Suprapubic skin (tissue), 4 donors: ENCODE results near the gene RYR1. TPM values are rescaled to one million over a fixed set of nuclear protein-coding genes. Genes with fewer than 3 reads are reported as not detected.
A peak's percentile ranks its signal among the peaks of the same experiment; 100 is the strongest.

Experiments
- DNase-seq, 2 donors: peaks; one replicate each; pipeline ENCODE4 v3.0.0-alpha.2; 2019; ENCODE audit warnings: low spot score in 2 of 2
- H3K27ac ChIP-seq: fragments of 200-600 bp; sonication (generic); one replicate; pipeline ENCODE4 v1.5.1; 2019
- H3K27me3 ChIP-seq: fragments of 200-600 bp; sonication (generic); one replicate; pipeline ENCODE4 v1.5.1; 2019
- H3K36me3 ChIP-seq: fragments of 200-600 bp; sonication (generic); one replicate; pipeline ENCODE4 v1.5.1; 2019
- H3K4me1 ChIP-seq: fragments of 200-600 bp; sonication (generic); one replicate; pipeline ENCODE4 v1.5.1; 2019
- H3K4me3 ChIP-seq: fragments of 200-600 bp; sonication (generic); one replicate; pipeline ENCODE4 v1.5.1; 2019; ENCODE audit warnings: mild to moderate bottlenecking
- H3K9me3 ChIP-seq: fragments of 200-600 bp; sonication (generic); one replicate; pipeline ENCODE4 v1.5.1; 2019
- CTCF ChIP-seq, 2 donors: fragments of 200-600 bp in 1 of 2; fragments of 450-650 bp in 1 of 2; sonication (generic) in 1 of 2; IDR thresholded peaks; one replicate each; pipeline ENCODE4 v1.5.1; 2016 to 2019; ENCODE audit warnings: antibody characterized with exemption in 2 of 2, mild to moderate bottlenecking in 1 of 2, moderate library complexity in 1 of 2
- EP300 ChIP-seq: sonication (generic); formaldehyde crosslinking; IDR thresholded peaks from one replicate; pipeline ENCODE4 v1.6.1; 2017; ENCODE audit warnings: antibody characterized with exemption
- POLR2A ChIP-seq, 2 donors: fragments of 450-650 bp; IDR thresholded peaks; one replicate each; pipeline ENCODE4 v1.6.1; 2017; ENCODE audit warnings: antibody characterized with exemption in 2 of 2, mild to moderate bottlenecking in 2 of 2, moderate library complexity in 2 of 2
- POLR2AphosphoS5 ChIP-seq, 3 donors: sonication (generic); formaldehyde crosslinking; IDR thresholded peaks; one replicate each; pipeline ENCODE4 v1.6.1; 2017; ENCODE audit warnings: antibody characterized with exemption in 3 of 3
- WGBS: methylation state at CpG from one replicate; pipeline ENCODE4 v1.1.5; 2018; 5-methylcytosine and 5-hydroxymethylcytosine counted together
- total RNA-seq, 4 donors: library from RNA; depleted of rRNA; stranded (reverse); fragments of >200 nt; gene quantifications; one replicate each; pipeline ENCODE4 v1.1.0, GENCODE V29; 2016

RYR1 gene
- total RNA-seq, 4 donors from 2014 or later: 8.4 to 26.1 (median 13.1) TPM

GRCh38 chr19:38389101-38389925 is 44.2 kb upstream of the RYR1 start:
- Histone ChIP-seq H3K4me1 (peaks cover 46% of the 10 kb centered on the region), H3K27ac (no peak overlapping the region), H3K27me3 (peaks cover 6% of the 10 kb centered on the region), H3K4me3 (peak overlapping the region; percentile 55), H3K9me3 (no peaks in the 10 kb centered on the region), H3K36me3 (peaks cover 2% of the 10 kb centered on the region)
- TF ChIP-seq POLR2A (IDR thresholded peaks at IDR 0.05) (no peak), CTCF (IDR thresholded peaks at IDR 0.05) (no peak), EP300 (no peak), POLR2AphosphoS5 (IDR thresholded peaks at IDR 0.05) (no peak)
- WGBS: 11% methylated on average over 21 of the region's 28 CpGs
- DNase-seq: no peak

DNA sequence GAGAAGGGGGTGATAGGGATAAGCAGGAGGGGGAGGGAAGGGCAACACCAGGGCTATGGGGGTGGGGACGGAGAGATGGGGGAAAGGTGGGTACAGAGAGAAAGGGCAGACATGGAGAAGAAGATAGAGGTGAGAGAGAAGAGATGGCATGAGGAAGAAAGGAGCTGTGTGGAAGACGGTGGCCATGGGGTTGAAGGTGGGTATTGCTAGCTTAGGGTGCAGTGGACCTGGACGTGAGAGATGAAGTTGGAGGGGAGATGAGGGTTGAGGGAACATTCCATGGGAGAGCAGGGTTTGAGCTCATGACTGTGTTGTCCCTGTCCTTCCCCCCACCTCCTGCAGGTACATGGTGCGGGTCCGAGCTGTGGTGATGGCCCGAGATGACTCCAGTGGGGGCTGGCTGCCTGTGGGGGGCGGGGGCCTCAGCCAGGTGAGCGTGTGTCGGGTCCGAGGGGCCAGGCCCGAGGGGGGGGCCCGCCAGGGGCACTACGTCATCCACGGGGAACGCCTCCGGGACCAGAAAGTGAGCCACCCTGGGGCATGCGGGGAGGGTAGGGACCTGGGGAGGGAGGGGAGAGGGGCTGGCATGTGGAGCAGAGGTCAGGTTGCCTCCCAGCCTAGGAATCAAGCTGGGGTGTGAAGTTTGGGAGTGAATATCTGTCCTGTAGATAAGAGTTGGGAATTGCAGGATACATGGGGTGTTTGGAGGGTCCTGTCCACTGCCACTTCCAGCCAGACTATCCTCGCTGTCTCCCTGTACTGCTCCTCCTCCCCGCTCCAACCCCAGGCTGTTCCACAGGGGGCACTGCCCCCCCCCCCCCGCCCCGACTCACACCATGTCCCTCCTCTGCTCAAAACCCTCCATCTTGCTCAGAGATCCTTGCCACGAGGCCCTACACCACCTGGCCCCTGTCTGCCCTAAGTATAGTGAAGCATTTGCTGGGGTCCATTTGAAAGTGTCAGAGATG is 43.2 kb upstream of the RYR1 start:
- WGBS: 47% methylated on average over 17 of the region's 22 CpGs
- no peak for TF ChIP-seq CTCF (IDR thresholded peaks at IDR 0.05)
- TF ChIP-seq POLR2AphosphoS5 (IDR thresholded peaks at IDR 0.05): no peak
- no peak for TF ChIP-seq POLR2A (IDR thresholded peaks at IDR 0.05)
- TF ChIP-seq EP300: no peak
- Histone ChIP-seq H3K4me1 (peaks cover 55% of the 10 kb centered on the region), H3K9me3 (no peaks in the 10 kb centered on the region), H3K4me3 (no peak overlapping the region), H3K27me3 (peaks cover 11% of the 10 kb centered on the region), H3K36me3 (no peaks in the 10 kb centered on the region), H3K27ac (no peak overlapping the region)
- DNase-seq: no peak

DNA sequence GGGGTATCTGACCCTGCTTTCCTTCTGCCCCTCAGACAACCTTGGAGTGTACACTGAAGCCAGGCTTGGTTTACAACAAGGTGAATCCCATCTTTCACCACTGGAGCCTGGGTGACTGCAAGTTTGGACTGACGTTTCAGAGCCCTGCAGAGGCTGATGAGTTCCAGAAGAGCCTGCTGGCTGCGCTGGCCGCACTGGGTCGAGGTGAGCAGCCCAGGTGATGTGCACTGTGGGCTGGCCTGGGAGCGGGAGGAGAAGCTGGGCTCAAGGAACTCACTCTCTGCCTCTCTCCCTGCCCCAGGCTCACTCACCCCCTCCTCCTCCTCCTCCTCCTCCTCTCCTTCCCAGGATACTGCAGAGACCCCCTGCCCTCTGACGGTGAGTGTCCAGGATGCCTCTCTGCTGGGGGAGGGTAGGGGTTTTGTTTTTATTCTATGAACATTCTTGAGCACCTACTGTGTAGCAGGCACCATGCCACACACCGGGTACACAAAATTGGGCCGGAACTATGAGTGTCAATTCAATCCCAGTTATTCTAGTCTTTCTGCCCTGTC is 41.5 kb upstream of the RYR1 start:
- Histone ChIP-seq H3K36me3 (no peaks in the 10 kb centered on the region), H3K27ac (no peak overlapping the region), H3K4me1 (peaks cover 51% of the 10 kb centered on the region), H3K27me3 (peaks cover 27% of the 10 kb centered on the region), H3K9me3 (no peaks in the 10 kb centered on the region), H3K4me3 (no peak overlapping the region)
- DNase-seq: no peak
- WGBS: 56% methylated on average over 8 of the region's 8 CpGs
- TF ChIP-seq EP300: no peak
- no peak for TF ChIP-seq CTCF (IDR thresholded peaks at IDR 0.05)
- TF ChIP-seq POLR2AphosphoS5 (IDR thresholded peaks at IDR 0.05): no peak
- TF ChIP-seq POLR2A (IDR thresholded peaks at IDR 0.05): no peak

- H3K36me3 ChIP-seq: no peaks in the 10 kb centered on the region
- H3K4me1 ChIP-seq: peaks cover 43% of the 10 kb centered on the region
- H3K27ac ChIP-seq: no peak overlapping the region
- 71% methylated on average over 6 of the region's 6 CpGs for WGBS
- TF ChIP-seq POLR2AphosphoS5 (IDR thresholded peaks at IDR 0.05): no peak
- TF ChIP-seq CTCF (IDR thresholded peaks at IDR 0.05): no peak
- no peak for TF ChIP-seq POLR2A (IDR thresholded peaks at IDR 0.05)
- no peak for TF ChIP-seq EP300
- no peak overlapping the region for H3K4me3 ChIP-seq
- H3K9me3 ChIP-seq: no peaks in the 10 kb centered on the region
- no peak for DNase-seq
- H3K27me3 ChIP-seq: peaks cover 27% of the 10 kb centered on the region
Measured at GRCh38 chr19:38392707-38393308, 40.7 kb upstream of the RYR1 start.
